Vagina (tissue), 2 donors: ENCODE data around the gene CGRRF1.

Experiments
- CTCF ChIP-seq, 3 experiments: fragments of 450-650 bp in 2 of 3; fragments of 200-600 bp in 1 of 3; sonication (generic) in 1 of 3; IDR thresholded peaks; one replicate each; pipeline ENCODE4 v1.5.1; 2017 to 2019; ENCODE audit warnings: antibody characterized with exemption in 3 of 3, mild to moderate bottlenecking in 2 of 3, moderate library complexity in 2 of 3
- POLR2AphosphoS5 ChIP-seq, 2 donors: sonication (generic); formaldehyde crosslinking; IDR thresholded peaks; one replicate each; pipeline ENCODE4 v1.9.0; 2017; ENCODE audit warnings: antibody characterized with exemption in 2 of 2, mild to moderate bottlenecking in 2 of 2, low read depth in 1 of 2; ENCODE audit not compliant: insufficient read depth in 1 of 2

GRCh38 chr14:54475911-54476310 is 33.8 kb upstream of the CGRRF1 start:
- TF ChIP-seq POLR2AphosphoS5 (IDR thresholded peaks at IDR 0.05; ENCODE audit: insufficient read depth in 1 of 2, low read depth in 1 of 2) (no peak), CTCF (IDR thresholded peaks at IDR 0.05) (no peak)
